ENCODE measurements around the gene GIPC2. TPM values are rescaled to one million over a fixed set of nuclear protein-coding genes. Genes with fewer than 3 reads are reported as not detected.

The GIPC2 gene
- total RNA-seq, 2 experiments from 2014 or later, result 0.34 to 0.37 TPM

GRCh38 chr1:78156805-78157521, 111.2 kb downstream of the GIPC2 start:
- Mint-ChIP-seq H3K36me3 (ENCODE audit: low read depth) (no peaks in the 10 kb centered on the region), H3K9me3 (ENCODE audit: insufficient read depth) (no peaks in the 10 kb centered on the region), H3K27me3 (ENCODE audit: low read depth) (peaks cover 18% of the 10 kb centered on the region), H3K4me3 (no peak overlapping the region), H3K27ac (no peak overlapping the region), H3K4me1 (ENCODE audit: low read depth) (no peaks in the 10 kb centered on the region)
- CTCF ChIA-PET, result no interaction called here
- DNase-seq (no peak), ATAC-seq (no peak)
- POLR2A ChIA-PET, result no interaction called here

- H3K27ac Mint-ChIP-seq, result no peak overlapping the region
- no peak for ATAC-seq
- H3K27me3 Mint-ChIP-seq (ENCODE audit: low read depth), result no peaks in the 10 kb centered on the region
- POLR2A ChIA-PET, result no interaction called here
- no peaks in the 10 kb centered on the region for H3K9me3 Mint-ChIP-seq (ENCODE audit: insufficient read depth)
- no peak for DNase-seq
- H3K4me3 Mint-ChIP-seq, result no peak overlapping the region
- H3K4me1 Mint-ChIP-seq (ENCODE audit: low read depth), result no peaks in the 10 kb centered on the region
- CTCF ChIA-PET, result no interaction called here
- H3K36me3 Mint-ChIP-seq (ENCODE audit: low read depth), result no peaks in the 10 kb centered on the region
These were observed 120.0 kb downstream of the GIPC2 start for GRCh38 chr1:78165816-78166215.

GRCh38 chr1:78168306-78168705, 122.5 kb downstream of the GIPC2 start:
- no peaks in the 10 kb centered on the region for H3K36me3 Mint-ChIP-seq (ENCODE audit: low read depth)
- no peaks in the 10 kb centered on the region for H3K4me1 Mint-ChIP-seq (ENCODE audit: low read depth)
- CTCF ChIA-PET, result no interaction called here
- no peak for DNase-seq
- POLR2A ChIA-PET, result no interaction called here
- no peak for ATAC-seq
- H3K27ac Mint-ChIP-seq, result no peak overlapping the region
- H3K9me3 Mint-ChIP-seq (ENCODE audit: insufficient read depth), result no peaks in the 10 kb centered on the region
- no peaks in the 10 kb centered on the region for H3K27me3 Mint-ChIP-seq (ENCODE audit: low read depth)
- no peak overlapping the region for H3K4me3 Mint-ChIP-seq

GRCh38 chr1:78170859-78171258, 125.1 kb downstream of the GIPC2 start:
- ATAC-seq, result no peak
- Mint-ChIP-seq H3K27me3 (ENCODE audit: low read depth) (peaks cover 2% of the 10 kb centered on the region), H3K4me3 (no peak overlapping the region), H3K4me1 (ENCODE audit: low read depth) (no peaks in the 10 kb centered on the region), H3K9me3 (ENCODE audit: insufficient read depth) (no peaks in the 10 kb centered on the region), H3K27ac (no peak overlapping the region), H3K36me3 (ENCODE audit: low read depth) (no peaks in the 10 kb centered on the region)
- DNase-seq, result no peak
- ChIA-PET CTCF (no interaction called here), POLR2A (no interaction called here)

GRCh38 chr1:78171736-78172590, 126.2 kb downstream of the GIPC2 start:
- no peak overlapping the region for H3K4me3 Mint-ChIP-seq
- H3K27me3 Mint-ChIP-seq (ENCODE audit: low read depth), result peaks cover 2% of the 10 kb centered on the region
- no peak for ATAC-seq
- ChIA-PET POLR2A (no interaction called here), CTCF (no interaction called here)
- DNase-seq, result no peak
- H3K4me1 Mint-ChIP-seq (ENCODE audit: low read depth), result no peaks in the 10 kb centered on the region
- H3K27ac Mint-ChIP-seq, result no peak overlapping the region
- no peaks in the 10 kb centered on the region for H3K9me3 Mint-ChIP-seq (ENCODE audit: insufficient read depth)
- H3K36me3 Mint-ChIP-seq (ENCODE audit: low read depth), result no peaks in the 10 kb centered on the region

- Mint-ChIP-seq H3K9me3 (ENCODE audit: insufficient read depth) (no peaks in the 10 kb centered on the region), H3K36me3 (ENCODE audit: low read depth) (no peaks in the 10 kb centered on the region), H3K4me1 (ENCODE audit: low read depth) (no peaks in the 10 kb centered on the region), H3K27ac (no peak overlapping the region), H3K27me3 (ENCODE audit: low read depth) (peaks cover 2% of the 10 kb centered on the region), H3K4me3 (no peak overlapping the region)
- ATAC-seq (no peak), DNase-seq (no peak)
- ChIA-PET POLR2A (no interaction called here), CTCF (no interaction called here)
These were observed 130.7 kb downstream of the GIPC2 start for GRCh38 chr1:78176448-78176847.

GRCh38 chr1:78177708-78178270, 132.0 kb downstream of the GIPC2 start:
- H3K27ac Mint-ChIP-seq, result no peak overlapping the region
- H3K9me3 Mint-ChIP-seq (ENCODE audit: insufficient read depth), result no peaks in the 10 kb centered on the region
- ChIA-PET CTCF (interaction anchor here (1.2 kb wide), 1 partner anchor 36 kb away, joined by 4 read pairs; no protein-coding TSS in a partner anchor), POLR2A (no interaction called here)
- no peaks in the 10 kb centered on the region for H3K36me3 Mint-ChIP-seq (ENCODE audit: low read depth)
- no peaks in the 10 kb centered on the region for H3K4me1 Mint-ChIP-seq (ENCODE audit: low read depth)
- DNase-seq (no peak), ATAC-seq (no peak)
- peaks cover 2% of the 10 kb centered on the region for H3K27me3 Mint-ChIP-seq (ENCODE audit: low read depth)
- no peak overlapping the region for H3K4me3 Mint-ChIP-seq

- no peaks in the 10 kb centered on the region for H3K36me3 Mint-ChIP-seq (ENCODE audit: low read depth)
- H3K4me3 Mint-ChIP-seq, result no peak overlapping the region
- DNase-seq (no peak), ATAC-seq (no peak)
- no peaks in the 10 kb centered on the region for H3K27me3 Mint-ChIP-seq (ENCODE audit: low read depth)
- no peaks in the 10 kb centered on the region for H3K4me1 Mint-ChIP-seq (ENCODE audit: low read depth)
- POLR2A ChIA-PET, result no interaction called here
- no peak overlapping the region for H3K27ac Mint-ChIP-seq
- H3K9me3 Mint-ChIP-seq (ENCODE audit: insufficient read depth), result no peaks in the 10 kb centered on the region
- CTCF ChIA-PET, result no interaction called here
These were observed 133.1 kb downstream of the GIPC2 start for GRCh38 chr1:78178816-78179215.

- Mint-ChIP-seq H3K4me1 (ENCODE audit: low read depth) (no peaks in the 10 kb centered on the region), H3K4me3 (no peak overlapping the region), H3K27ac (no peak overlapping the region), H3K27me3 (ENCODE audit: low read depth) (no peaks in the 10 kb centered on the region), H3K36me3 (ENCODE audit: low read depth) (no peaks in the 10 kb centered on the region), H3K9me3 (ENCODE audit: insufficient read depth) (peaks cover 4% of the 10 kb centered on the region)
- ATAC-seq, result no peak
- POLR2A ChIA-PET, result no interaction called here
- CTCF ChIA-PET, result no interaction called here
- DNase-seq, result no peak
These were observed 138.8 kb downstream of the GIPC2 start for GRCh38 chr1:78184460-78185072.

Other genes with a start within 250 kb of the GIPC2 start
- gene NEXN, start 157.3 kb upstream of the GIPC2 start, total RNA-seq, result 1 to 10 TPM; 3.3 to 3.4 TPM
- 100 to 1,000 TPM; 195 to 197 TPM for gene FUBP1, start 66.9 kb upstream of the GIPC2 start, total RNA-seq
- gene DNAJB4, start 41.0 kb upstream of the GIPC2 start, total RNA-seq, result 10 to 100 TPM in 1 of 2 experiments, 1 to 10 TPM in 1; 9.4 to 10.5 TPM

All from activated CD8-positive, alpha-beta T cell treated with anti-CD3 and anti-CD28 coated beads, Interleukin-2, amount 10 ng/mL, durations not matched to agents 7 days and 5 days (primary cell).